Prostate gland (tissue), 2 donors: ENCODE data around the gene TFEC. TPM values are rescaled to one million over a fixed set of nuclear protein-coding genes. Genes with fewer than 3 reads are reported as not detected.

ENCODE experiments used
- DNase-seq: peaks from one replicate; pipeline ENCODE4 v3.0.0-alpha.2; 2019; ENCODE audit warnings: low spot score
- H3K27ac ChIP-seq, 2 donors: fragments of 200-600 bp; sonication (generic); 2 replicates each; pipeline ENCODE4 v1.5.1; 2017 to 2019
- H3K27me3 ChIP-seq: fragments of 200-600 bp; sonication (generic); replicated peaks from 2 replicates; pipeline ENCODE4 v1.5.1; 2019; ENCODE audit not compliant: insufficient read depth
- H3K36me3 ChIP-seq, 2 donors: fragments of 200-600 bp; sonication (generic); 1 replicate in 1 of 2; 2 replicates in 1 of 2; pipeline versions ENCODE4 v1.5.1 to v1.8.1; 2017 to 2019
- H3K4me1 ChIP-seq: fragments of 200-600 bp; sonication (generic); replicated peaks from 2 replicates; pipeline ENCODE4 v1.5.1; 2019
- H3K4me3 ChIP-seq, 2 donors: fragments of 200-600 bp; sonication (generic); 2 replicates each; pipeline ENCODE4 v1.5.1; 2017 to 2019
- H3K9me3 ChIP-seq: fragments of 200-600 bp; sonication (generic); 2 replicates; pipeline ENCODE4 v1.5.1; 2017
- POLR2A ChIP-seq: fragments of 450-650 bp; IDR thresholded peaks from one replicate; pipeline ENCODE4 v1.6.1; 2016; ENCODE audit warnings: antibody characterized with exemption, mild to moderate bottlenecking
- POLR2AphosphoS5 ChIP-seq: sonication (generic); formaldehyde crosslinking; IDR thresholded peaks from one replicate; pipeline ENCODE4 v1.6.1; 2017; ENCODE audit warnings: antibody characterized with exemption
- WGBS: methylation state at CpG from one replicate; pipeline ENCODE4 v1.1.5; 2018; 5-methylcytosine and 5-hydroxymethylcytosine counted together
- intact Hi-C: fragments of 100-400 bp; cut with DNase I; formaldehyde crosslinking; loops from one replicate; pipeline ENCODE4 v1.14.2; 2022
- total RNA-seq, 2 donors: library from RNA; depleted of rRNA; stranded (reverse); fragments of >200 nt; gene quantifications; one replicate each; pipeline ENCODE4 v1.1.0, GENCODE V29; 2016
- TF ChIP-seq, protein P1 (sequence below), 4 experiments: fragments of 200-600 bp in 2 of 4; fragments of 450-650 bp in 2 of 4; sonication (generic) in 2 of 4; IDR thresholded peaks; 1 replicate in 3 of 4; 2 replicates in 1 of 4; pipeline ENCODE4 v1.5.1; 2016 to 2019; ENCODE audit warnings: antibody characterized with exemption in 4 of 4, mild to moderate bottlenecking in 2 of 4, moderate library complexity in 2 of 4

TFEC gene
- total RNA-seq, 2 donors from 2014 or later, result 0.32 to 0.85 TPM

DNA sequence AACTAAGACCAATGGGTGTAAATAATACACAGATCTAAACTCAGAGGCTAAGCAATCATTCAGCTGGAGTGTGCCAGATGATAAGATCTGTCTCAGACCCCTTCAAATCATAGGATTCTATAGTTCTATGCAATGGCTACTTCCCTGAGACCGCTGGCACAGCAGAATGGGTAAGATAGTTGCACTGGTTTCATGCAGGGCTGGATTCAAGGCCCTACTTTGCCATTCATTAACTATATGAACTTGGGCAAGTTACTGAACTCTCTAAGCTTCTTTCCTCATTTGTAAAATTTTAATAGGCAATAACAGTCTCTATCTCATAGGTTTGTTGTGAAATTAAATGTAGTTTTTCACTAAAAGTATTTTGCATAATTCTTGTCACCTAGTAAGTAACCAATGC lies 62.0 kb downstream of the TFEC start:
- no peaks in the 10 kb centered on the region for H3K4me1 ChIP-seq
- TF ChIP-seq, protein P1, sequence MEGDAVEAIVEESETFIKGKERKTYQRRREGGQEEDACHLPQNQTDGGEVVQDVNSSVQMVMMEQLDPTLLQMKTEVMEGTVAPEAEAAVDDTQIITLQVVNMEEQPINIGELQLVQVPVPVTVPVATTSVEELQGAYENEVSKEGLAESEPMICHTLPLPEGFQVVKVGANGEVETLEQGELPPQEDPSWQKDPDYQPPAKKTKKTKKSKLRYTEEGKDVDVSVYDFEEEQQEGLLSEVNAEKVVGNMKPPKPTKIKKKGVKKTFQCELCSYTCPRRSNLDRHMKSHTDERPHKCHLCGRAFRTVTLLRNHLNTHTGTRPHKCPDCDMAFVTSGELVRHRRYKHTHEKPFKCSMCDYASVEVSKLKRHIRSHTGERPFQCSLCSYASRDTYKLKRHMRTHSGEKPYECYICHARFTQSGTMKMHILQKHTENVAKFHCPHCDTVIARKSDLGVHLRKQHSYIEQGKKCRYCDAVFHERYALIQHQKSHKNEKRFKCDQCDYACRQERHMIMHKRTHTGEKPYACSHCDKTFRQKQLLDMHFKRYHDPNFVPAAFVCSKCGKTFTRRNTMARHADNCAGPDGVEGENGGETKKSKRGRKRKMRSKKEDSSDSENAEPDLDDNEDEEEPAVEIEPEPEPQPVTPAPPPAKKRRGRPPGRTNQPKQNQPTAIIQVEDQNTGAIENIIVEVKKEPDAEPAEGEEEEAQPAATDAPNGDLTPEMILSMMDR (IDR thresholded peaks at IDR 0.05), result no peak
- TF ChIP-seq POLR2A (no peak), POLR2AphosphoS5 (no peak)
- no peak for DNase-seq
- intact Hi-C loops, result no loop called here
- no peak overlapping the region for H3K4me3 ChIP-seq
- H3K27me3 ChIP-seq, result no peaks in the 10 kb centered on the region
- no peaks in the 10 kb centered on the region for H3K36me3 ChIP-seq
- 91% methylated on average over 1 of the region's 1 CpG for WGBS
- H3K9me3 ChIP-seq, result no peaks in the 10 kb centered on the region
- H3K27ac ChIP-seq, result no peak overlapping the region

DNA sequence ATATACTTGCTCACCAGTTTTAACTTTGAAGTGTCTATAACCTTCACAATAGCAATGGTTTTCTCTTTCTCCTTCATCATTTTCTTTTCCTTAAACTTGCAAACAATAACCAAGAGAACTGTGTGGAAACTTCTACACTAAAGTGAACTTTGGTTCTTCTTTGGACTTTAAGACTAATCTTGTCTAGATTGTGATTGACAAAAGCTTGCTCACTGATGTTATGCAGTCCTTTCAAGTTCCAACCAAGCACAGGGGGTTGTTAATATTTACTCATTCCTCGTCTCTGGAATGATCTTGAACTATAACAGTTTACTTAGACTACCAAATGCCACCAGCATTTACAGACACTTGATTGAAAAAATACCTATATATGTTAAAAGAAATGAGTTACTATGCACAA lies 62.4 kb downstream of the TFEC start:
- TF ChIP-seq POLR2A (no peak), POLR2AphosphoS5 (no peak)
- TF ChIP-seq, protein P1 (IDR thresholded peaks at IDR 0.05), result no peak
- Histone ChIP-seq H3K9me3 (no peaks in the 10 kb centered on the region), H3K36me3 (no peaks in the 10 kb centered on the region), H3K27me3 (no peaks in the 10 kb centered on the region), H3K4me1 (no peaks in the 10 kb centered on the region), H3K27ac (no peak overlapping the region), H3K4me3 (no peak overlapping the region)
- no peak for DNase-seq
- intact Hi-C loops, result no loop called here
- 25% methylated on average over 1 of the region's 1 CpG for WGBS

DNA sequence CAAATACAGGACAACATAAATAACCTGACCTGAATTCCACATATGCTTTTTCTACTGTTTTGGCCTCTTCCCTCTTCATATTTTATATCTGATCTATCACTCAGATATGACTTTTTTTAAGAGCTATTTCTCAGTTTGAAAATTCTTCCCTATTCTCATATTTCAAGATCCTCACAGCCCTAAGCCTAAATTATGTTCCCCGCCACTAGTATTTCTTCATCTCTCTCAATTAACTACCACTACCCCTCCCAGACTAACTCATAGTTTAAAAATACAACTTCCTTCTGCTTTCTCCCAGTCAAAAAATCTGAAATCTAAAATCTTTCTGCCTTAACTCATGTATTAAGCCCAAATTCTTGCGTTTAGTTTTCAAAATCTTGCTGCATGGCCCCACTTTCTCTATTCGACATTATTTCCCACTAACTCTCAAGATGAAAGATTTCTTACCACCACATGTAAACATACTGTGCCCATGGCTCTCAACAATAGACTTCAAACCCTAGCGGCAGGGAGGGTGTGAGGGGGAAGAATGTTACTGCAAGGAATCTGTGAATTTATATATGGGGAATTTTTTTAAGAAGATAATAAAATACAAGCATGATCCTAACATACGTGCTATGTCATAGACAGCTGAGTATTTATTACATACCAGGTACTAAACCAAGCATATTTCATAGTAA lies 64.6 kb downstream of the TFEC start:
- no peak overlapping the region for H3K27ac ChIP-seq
- H3K4me1 ChIP-seq, result no peaks in the 10 kb centered on the region
- no peaks in the 10 kb centered on the region for H3K27me3 ChIP-seq
- WGBS, result 60% methylated on average over 5 of the region's 5 CpGs
- H3K4me3 ChIP-seq, result no peak overlapping the region
- DNase-seq, result no peak
- intact Hi-C loops, result no loop called here
- H3K9me3 ChIP-seq, result no peaks in the 10 kb centered on the region
- H3K36me3 ChIP-seq, result no peaks in the 10 kb centered on the region
- TF ChIP-seq POLR2AphosphoS5 (no peak), POLR2A (no peak)

DNA sequence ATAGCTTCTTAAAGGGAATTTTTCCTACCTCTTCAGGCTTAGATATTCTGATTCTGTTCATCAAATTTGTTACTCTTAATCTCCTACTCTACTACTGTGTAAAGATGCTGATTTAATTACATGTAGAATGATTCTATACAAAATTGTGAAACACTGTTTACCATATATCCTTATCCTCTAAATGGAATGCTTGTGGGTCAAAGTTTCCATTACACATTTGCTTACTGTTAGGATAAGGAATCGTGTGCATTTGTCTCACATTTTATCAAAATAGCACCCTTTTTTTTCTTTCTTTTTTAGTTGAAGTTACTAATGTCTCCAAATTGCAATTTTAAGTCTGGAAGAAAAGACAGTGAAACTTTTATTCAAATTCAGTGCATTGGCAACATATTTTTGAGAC lies 65.3 kb downstream of the TFEC start:
- TF ChIP-seq POLR2A (no peak), POLR2AphosphoS5 (no peak)
- TF ChIP-seq, protein P1 (IDR thresholded peaks at IDR 0.05), result no peak
- Histone ChIP-seq H3K4me1 (no peaks in the 10 kb centered on the region), H3K36me3 (no peaks in the 10 kb centered on the region), H3K27me3 (no peaks in the 10 kb centered on the region), H3K9me3 (no peaks in the 10 kb centered on the region), H3K27ac (no peak overlapping the region), H3K4me3 (no peak overlapping the region)
- 76% methylated on average over 1 of the region's 1 CpG for WGBS
- intact Hi-C loops, result no loop called here
- DNase-seq, result no peak

DNA sequence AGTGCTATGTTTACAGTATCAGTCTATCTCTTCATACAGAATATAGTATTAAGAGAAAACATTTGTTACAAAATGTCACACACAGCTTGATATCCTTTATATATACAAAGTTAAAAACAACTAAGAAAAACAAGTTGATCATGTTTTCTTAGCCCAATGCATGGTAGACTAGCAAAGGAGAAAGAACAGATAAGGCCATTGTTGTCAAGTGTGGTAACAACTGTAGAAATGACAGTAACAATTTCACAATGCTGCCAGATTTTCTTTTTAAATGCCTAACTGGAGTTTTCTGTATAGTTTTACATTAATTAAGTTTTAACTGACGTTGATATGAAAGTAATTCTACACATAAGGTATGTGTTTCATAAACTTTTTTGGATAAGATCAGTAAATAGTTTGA lies 65.8 kb downstream of the TFEC start:
- Histone ChIP-seq H3K27me3 (no peaks in the 10 kb centered on the region), H3K27ac (no peak overlapping the region), H3K4me3 (no peak overlapping the region), H3K4me1 (no peaks in the 10 kb centered on the region), H3K36me3 (no peaks in the 10 kb centered on the region), H3K9me3 (no peaks in the 10 kb centered on the region)
- WGBS, result 30% methylated on average over 1 of the region's 1 CpG
- intact Hi-C loops, result no loop called here
- DNase-seq, result no peak
- TF ChIP-seq POLR2AphosphoS5 (no peak), POLR2A (no peak)
- TF ChIP-seq, protein P1 (IDR thresholded peaks at IDR 0.05), result no peak
